ENCODE data around the gene SOCS1. TPM values are rescaled to one million over a fixed set of nuclear protein-coding genes. Genes with fewer than 3 reads are reported as not detected.

SOCS1 gene
- total and polyA plus RNA-seq, 9 of the 15 experiments (the other 6 are each of a cell fraction or from before 2014, with no cell fraction given), result 0.04 to 7.5 (median 2.3) TPM

- no TSS peak for BruUV-seq (replicated peaks)
- WGBS (ENCODE audit: insufficient coverage, low coverage, missing lambda C conversion rate), result 2% methylated on average over 11 of the region's 11 CpGs
Measured at GRCh38 chr16:11276896-11277593, 21.0 kb upstream of the SOCS1 start.

More at GRCh38 chr16:11276896-11277593, 21.0 kb upstream of the SOCS1 start:
- in situ Hi-C loops (cut with MboI) (no loop called here), intact Hi-C loops (cut with micrococcal nuclease) (no loop called here)
- H2AFZ ChIP-seq (ENCODE audit: low read depth, low read length), result no peak overlapping the region
- H3K36me3 ChIP-seq (ENCODE audit: control insufficient read depth, insufficient read depth, low read length), result no peaks in the 10 kb centered on the region
- H3K9me1 ChIP-seq (ENCODE audit: control insufficient read depth, insufficient read depth, low read length), result no peaks in the 10 kb centered on the region
- H3K79me2 ChIP-seq (ENCODE audit: control insufficient read depth, insufficient read depth, low read length), result no peaks in the 10 kb centered on the region
- H3K9me3 ChIP-seq (replicated peaks; ENCODE audit: control insufficient read depth, insufficient read depth, low read depth, low read length), result no peaks in the 10 kb centered on the region
- peaks cover 30 to 35% of the 10 kb centered on the region in 2 experiments for H3K27me3 ChIP-seq (ENCODE audit: control insufficient read depth in 2 of 2, insufficient read depth in 2 of 2, low read length in 2 of 2)
- H3K9ac ChIP-seq (ENCODE audit: insufficient read depth in 1 of 2, low read depth in 2 of 2, low read length in 2 of 2), result no peak overlapping the region
- H3K4me1 ChIP-seq (replicated peaks in 1 of 2; ENCODE audit: control insufficient read depth in 2 of 2, insufficient read depth in 2 of 2, low read length in 2 of 2), result peaks cover 0 to 16% of the 10 kb centered on the region in 2 experiments; a peak in 1 of 5 replicates
- DNase-seq (ENCODE audit: extremely low read depth in 1 of 4, low spot score in 3 of 4) (no peak), ATAC-seq (no peak), FAIRE-seq (no peak)
- H4K20me1 ChIP-seq (replicated peaks; ENCODE audit: control insufficient read depth, insufficient read depth, low read length), result 0 out of 2 replicates have a peak, but pooled peaks cover 2% of the 10 kb centered on the region
- CTCF ChIA-PET (ENCODE audit: low intra/inter-chr PET ratio), result no interaction called here
- H3K4me3 ChIP-seq, result no peak overlapping the region
- POLR2A ChIA-PET, result interaction anchor here (0.7 to 1.6 kb wide), 3 partner anchors 14 to 20 kb away, joined by 3 to 6 read pairs (median 4); no protein-coding TSS in a partner anchor
- TF ChIP-seq PBX2 (CRISPR knock-in tag; IDR thresholded peaks at IDR 0.05; ENCODE audit: low read depth), result no peak
- no peak for TF ChIP-seq PBX2 (tag; conservative IDR thresholded peaks at IDR 0.05; ENCODE audit: low read depth)
- TF ChIP-seq, protein P1, sequence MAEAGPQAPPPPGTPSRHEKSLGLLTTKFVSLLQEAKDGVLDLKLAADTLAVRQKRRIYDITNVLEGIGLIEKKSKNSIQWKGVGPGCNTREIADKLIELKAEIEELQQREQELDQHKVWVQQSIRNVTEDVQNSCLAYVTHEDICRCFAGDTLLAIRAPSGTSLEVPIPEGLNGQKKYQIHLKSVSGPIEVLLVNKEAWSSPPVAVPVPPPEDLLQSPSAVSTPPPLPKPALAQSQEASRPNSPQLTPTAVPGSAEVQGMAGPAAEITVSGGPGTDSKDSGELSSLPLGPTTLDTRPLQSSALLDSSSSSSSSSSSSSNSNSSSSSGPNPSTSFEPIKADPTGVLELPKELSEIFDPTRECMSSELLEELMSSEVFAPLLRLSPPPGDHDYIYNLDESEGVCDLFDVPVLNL (CRISPR knock-in tag; IDR thresholded peaks at IDR 0.05; ENCODE audit: low read depth), result no peak
- TF ChIP-seq HDAC1 (IDR thresholded peaks at IDR 0.05), result no peak
- no peak for TF ChIP-seq ZNF75A (CRISPR knock-in tag; IDR thresholded peaks at IDR 0.05)
- no peak overlapping the region for H3K4me2 ChIP-seq (ENCODE audit: insufficient read depth, low read length)
- H3K27ac ChIP-seq (ENCODE audit: extremely low read depth, low read depth, low read length), result no peak overlapping the region

Measured in K562 (cell line).